SKM-1 (cell line): Measurements from ENCODE around the gene RNF180.
"Not testable (repeated sequence)": the region's sequence is repeated elsewhere in the genome, so short reads cannot be mapped to it uniquely, and the experiment has no call there.

ENCODE experiments used
- DNase-seq: peaks from one replicate; lab custom pipeline; 2025; ENCODE audit not compliant: unreplicated experiment; lab: John Stamatoyannopoulos, UW

RNF180 gene

DNA sequence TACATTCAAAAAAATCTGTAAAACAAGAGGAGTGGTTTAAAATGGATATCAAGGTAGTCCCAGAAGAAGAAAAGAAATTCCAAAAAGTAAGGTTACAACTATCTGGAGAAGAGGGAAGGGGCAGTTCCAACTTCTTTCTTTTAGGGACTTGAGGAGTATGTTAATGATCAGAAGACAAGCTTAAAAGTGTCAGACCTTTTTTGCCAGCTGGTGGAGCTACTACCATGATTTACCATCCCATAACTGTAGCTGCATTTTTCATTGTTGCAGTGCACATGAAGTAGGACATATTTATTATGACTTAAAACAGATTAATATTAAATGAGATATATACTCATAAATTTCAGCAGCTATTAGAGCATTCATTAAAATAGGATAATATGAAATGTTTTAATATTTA, 181.7 kb downstream of the RNF180 start:
- DNase-seq: no peak

DNA sequence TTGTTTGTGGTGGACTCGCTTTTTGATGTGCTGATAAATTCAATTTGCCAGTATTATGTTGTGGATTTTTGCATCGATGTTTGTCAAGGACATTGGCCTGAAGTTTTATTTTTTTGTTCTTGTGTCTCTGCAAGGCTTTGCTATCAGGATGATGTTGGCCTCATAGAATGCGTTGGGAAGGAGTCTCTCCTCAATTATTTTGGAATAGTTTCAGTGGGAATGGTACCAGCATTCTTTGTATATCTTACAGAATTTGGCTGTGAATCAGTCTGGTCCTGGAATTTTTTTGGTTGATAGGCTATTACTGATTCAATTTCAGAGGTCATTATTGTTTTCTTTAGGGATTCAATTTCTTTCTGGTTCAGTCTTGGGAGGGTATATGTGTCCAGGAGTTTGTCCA, 198.8 kb downstream of the RNF180 start:
- no peak for DNase-seq

DNA sequence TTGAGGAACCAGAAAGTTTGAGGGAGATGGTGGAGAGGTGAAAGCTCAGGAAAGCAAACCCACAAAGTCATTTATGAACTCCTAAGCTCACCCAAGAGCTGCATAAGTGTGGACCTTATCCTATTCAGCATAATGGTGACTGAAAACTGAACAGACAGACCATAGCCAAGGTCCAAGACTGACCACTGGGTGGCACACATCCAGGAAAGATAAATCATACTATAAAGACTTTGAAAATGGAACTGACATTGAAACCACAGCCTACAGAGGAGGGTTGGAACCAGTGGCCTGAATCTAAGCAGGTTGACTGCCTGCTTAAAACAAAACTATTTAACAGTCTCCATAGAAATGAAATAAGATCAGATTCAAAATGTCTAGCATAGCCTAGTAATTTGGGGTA, 219.1 kb downstream of the RNF180 start:
- no peak for DNase-seq

DNA sequence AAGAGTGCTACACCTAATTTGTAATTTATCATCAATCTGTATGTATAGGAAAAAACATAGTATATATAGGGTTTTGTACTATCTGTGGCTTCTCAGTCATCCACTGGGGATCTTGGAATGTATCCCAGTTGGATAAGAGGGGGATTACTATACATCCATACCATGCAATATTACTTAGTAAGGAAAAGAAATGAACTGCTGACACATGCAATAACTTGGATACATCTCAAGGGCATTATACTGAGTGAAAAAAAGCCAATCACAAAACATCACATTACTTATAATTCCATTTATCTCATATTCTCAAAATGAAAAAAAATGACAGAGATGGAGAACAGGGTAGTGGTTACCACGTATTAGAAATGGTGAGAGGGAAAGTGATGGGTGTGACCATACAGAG, 231.9 kb downstream of the RNF180 start:
- no peak for DNase-seq

DNA sequence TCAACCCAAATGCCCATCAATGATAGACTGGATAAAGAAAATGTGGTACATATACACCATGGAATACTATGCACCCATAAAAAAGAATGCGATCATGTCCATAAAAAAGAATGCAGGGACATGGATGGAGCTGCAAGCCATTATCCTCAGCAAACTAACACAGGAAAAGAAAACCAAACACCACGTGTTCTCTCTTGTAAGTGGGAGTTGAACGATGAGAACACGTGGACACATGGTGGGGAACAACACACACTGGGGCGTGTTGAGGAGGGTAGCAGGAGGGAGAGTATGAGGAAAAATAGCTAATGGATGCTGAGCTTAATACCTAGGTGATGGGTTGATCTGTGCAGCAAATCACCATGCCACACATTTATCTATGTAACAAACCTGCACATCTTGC, 233.1 kb downstream of the RNF180 start:
- not testable (repeated sequence) for DNase-seq

DNA sequence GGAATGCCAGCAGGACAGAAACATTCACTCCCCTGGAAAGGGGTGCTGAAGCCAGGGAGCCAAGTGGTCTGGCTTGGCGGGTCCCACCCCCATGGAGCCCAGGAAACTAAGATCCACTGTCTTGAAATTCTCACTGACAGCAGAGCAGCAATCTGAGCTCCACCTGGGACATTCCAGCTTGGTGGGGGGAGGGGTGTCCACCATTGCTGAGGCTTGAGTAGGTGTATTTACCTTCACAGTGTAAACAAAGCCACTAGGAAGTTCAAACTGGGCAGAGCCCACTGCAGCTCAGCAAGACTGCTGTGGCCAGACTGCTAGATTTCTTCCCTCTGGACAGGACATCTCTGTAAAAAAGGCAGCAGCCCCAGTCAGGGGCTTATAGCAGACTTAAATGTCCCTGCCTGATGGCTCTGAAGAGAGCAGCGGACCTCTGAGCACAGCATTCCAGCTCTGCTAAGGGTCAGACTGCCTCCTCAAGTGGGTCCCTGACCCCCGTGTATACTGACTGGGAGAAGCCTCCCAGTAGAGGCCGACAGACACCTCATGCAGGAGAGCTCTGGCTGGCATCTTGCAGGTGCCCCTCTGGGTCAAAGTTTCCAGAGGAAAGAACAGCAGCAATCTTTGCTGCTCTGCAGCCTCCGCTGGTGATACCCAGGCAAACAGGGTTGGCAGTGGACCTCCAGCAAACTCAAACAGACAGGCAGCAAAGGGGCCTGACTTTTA, 241.6 kb downstream of the RNF180 start:
- not testable (repeated sequence) for DNase-seq

DNA sequence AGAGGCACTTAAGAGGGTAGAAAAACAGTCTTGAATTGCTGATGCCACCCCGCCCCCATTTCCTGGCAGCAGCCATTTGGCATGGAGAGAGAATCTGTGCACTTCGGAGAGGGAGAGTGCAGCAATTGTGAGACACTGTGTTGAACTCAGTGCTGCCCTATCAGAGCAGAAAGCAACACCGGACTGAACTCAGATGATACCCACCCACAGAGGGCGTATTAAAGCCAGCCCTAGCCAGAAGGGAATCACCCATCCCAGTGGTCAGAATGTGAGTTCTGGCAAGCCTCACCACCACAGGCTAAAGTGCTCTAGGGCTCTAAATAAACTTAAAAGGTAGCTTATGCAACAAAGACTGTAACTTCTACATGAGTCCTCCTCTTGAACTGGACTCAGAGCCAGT, 251.7 kb downstream of the RNF180 start:
- DNase-seq: no peak

DNA sequence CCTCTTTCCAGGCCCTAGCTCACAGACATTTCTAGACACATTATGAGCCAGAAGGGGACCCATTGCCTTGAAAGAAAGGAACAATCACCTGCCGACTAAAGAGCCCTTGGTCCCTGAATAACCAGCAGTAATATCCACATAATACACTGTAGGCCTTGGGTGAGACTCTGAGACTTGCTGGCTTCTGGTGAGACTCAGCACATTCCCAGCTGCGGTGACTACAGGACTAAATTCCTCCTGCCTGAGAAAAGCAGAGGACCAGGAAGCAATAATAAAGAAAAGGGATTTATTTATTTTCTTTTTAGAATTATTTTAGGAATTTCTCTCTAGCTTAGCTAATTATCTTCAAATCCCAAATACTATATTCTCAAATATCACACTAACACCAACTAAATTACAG, 252.4 kb downstream of the RNF180 start:
- DNase-seq: no peak
